C4-2B (cell line): ENCODE measurements around the gene TTLL10.
"Not testable (repeated sequence)": the region's sequence is repeated elsewhere in the genome, so short reads cannot be mapped to it uniquely, and the experiment has no call there.

Experiments used
- H3K27ac ChIP-seq: fragments of 450-650 bp; 2 replicates; pipeline ENCODE4 v1.5.1; 2017
- CTCF ChIP-seq: fragments of 450-650 bp; conservative IDR thresholded peaks from 2 replicates; pipeline ENCODE4 v1.5.1; 2017; ENCODE audit warnings: mild to moderate bottlenecking
- ZFX ChIP-seq: fragments of 450-650 bp; IDR thresholded peaks from 2 replicates; pipeline ENCODE4 v1.6.1; 2017

TTLL10 gene

DNA sequence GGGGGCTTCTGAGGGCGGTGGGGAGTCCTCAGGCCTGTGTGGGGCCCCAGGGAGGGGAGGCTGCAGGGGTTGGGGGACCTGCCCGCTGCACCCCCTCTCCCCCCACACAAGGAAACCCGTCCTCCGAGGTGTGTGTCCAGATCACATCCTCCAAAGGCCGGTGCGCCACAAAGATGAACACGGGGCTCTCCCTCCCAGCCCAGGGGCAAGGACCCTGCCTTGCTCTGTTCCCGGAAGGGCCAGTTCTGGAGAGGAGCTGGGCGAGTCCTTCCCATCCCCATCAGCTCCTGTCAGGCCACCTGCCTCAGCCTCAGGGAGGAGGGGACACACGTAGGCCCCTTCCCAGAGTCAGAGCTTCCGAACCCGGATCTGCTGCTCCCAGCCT is 2.5 kb upstream of the TTLL10 start:
- H3K27ac ChIP-seq = no peak overlapping the region
- TF ChIP-seq ZFX (no peak), CTCF (no peak)

DNA sequence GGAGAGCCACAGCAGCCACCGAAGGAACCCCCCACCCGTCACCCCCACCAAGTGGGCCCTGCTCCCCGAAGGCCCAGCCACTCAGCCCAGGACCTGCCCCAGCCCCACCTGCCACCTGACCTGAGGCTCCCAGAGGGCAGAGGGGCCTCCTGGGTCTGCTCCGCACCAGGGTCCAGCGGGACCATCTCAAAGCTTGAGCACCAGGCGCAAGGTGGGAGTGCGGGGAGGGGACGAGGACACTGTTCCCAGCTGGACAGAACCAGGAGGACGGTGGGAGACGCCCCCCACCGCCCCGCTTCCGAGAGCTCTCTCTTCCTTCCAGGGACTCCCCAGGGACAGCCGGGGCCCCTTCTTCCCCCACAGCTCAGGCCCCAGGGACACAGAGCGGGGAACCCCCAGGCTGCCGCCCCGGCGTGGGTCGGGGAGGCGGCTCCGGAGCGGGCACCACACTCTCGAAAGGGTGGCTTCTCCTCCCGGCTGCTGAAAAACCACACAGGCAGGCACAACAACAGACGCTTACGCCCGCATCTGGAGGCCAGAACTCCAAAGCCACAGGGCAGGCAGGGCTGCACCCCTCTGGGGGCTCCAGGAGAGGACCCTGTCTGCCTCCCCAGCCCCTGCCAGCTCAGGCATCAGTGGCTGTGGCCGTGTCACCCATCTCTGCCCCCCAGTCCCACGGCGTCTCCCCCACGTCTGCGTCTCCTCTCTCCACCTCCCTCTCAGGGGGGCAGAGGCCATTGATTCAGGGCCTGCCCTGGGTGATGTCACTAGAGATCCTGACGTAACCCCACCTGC is 1.9 kb upstream of the TTLL10 start:
- TF ChIP-seq ZFX (no peak), CTCF (no peak)
- no peak overlapping the region for H3K27ac ChIP-seq

DNA sequence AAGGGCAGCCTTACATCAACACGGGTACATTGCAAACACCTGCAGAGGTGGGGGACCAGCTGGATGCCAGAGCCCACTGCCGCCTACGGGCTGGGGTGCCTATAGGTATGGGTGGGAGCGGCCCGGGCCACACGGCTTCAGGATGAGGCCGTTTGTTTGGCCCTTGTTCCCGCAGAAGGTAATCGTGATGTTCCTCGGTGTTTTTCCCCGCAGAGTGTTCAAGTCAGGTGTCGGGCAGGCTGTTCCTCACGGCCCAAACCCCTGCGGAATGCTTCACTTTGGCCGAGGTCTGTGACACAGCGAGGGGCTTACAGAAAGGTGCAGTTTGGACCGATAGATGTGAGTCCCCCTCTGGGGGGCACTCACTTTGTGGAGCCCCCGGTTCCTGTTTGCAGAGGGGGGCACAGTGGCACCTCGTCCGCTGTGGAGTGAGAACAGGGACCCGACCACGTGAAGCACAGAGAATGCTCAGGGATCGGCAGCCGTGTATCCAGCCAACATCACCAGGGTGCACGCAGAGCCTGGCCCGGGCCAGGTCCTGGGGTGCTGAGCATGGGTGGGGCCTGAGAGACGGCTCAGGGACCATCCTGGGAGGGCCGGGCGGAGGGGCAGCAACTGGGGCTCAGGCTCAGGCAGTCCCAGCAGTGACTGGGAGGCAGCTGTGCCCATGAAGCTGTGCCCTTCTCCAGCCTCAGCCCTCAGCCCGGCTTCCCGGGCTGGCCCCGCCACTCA is 453 bp upstream of the TTLL10 start:
- TF ChIP-seq ZFX = no peak
- no peak for TF ChIP-seq CTCF
- H3K27ac ChIP-seq = no peak overlapping the region

DNA sequence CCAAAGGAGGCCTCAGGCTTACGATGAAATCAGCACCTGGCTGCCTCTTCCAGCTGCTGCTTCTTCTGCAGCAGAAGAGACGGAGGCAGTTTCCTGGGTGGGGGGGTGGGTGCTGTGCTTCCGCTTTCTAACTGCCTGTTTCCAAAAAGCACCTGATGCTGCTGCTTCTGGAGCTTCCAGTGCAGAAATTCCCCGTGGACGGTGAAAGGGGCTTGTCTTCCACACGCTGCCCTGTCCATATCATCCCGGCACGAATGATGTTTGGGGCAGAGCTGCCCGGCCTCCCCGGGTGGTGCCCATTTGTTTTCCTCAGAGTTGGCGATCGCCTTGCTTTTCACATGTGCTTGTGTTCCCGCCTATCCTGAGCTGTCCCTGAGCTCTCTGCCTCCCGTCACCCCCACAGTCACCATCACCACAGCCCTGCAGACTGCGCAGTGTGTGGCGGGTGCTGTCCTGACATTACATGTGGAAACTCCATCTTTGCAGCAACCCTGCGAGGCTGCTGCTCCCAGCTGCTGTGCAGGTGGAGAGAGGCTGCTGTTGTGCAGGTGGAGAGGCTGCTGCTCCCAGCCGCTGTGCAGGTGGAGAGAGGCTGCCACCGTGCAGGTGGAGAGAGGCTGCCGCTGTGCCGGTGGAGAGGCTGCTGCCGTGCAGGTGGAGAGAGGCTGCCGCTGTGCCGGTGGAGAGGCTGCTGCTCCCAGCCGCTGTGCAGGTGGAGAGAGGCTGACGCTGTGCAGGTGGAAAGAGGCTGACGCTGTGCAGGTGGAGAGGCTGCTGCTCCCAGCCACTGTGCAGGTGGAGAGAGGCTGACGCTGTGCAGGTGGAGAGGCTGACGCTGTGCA is 1.8 kb downstream of the TTLL10 start:
- H3K27ac ChIP-seq = no peak overlapping the region
- TF ChIP-seq ZFX = no peak
- TF ChIP-seq CTCF = no peak

DNA sequence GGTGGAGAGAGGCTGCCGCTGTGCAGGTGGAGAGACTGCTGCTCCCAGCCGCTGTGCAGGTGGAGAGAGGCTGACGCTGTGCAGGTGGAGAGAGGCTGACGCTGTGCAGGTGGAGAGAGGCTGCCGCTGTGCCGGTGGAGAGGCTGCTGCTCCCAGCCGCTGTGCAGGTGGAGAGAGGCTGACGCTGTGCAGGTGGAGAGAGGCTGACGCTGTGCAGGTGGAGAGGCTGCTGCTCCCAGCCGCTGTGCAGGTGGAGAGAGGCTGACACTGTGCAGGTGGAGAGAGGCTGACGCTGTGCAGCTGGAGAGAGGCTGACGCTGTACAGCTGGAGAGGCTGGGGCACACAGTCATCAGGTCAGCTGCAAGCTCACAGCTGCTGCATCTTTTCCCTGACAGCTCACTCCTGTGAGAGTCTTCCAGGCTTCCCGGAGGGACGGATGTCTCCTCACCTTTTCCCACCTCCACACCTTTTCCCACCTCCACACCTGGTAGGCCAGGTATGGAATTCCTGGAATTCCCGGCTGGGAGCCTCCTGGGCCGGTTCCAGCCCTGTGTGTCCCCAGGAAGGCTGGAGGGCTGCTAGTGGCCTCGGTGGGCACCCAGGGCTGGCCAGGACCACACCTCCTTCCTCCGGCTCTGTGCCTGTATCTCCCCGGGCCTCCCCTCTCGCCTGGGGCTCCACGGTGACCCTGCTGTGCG is 2.5 kb downstream of the TTLL10 start:
- H3K27ac ChIP-seq = not testable (repeated sequence)

GRCh38 chr1:1176931-1177330 is 3.3 kb downstream of the TTLL10 start:
- H3K27ac ChIP-seq = no peak overlapping the region
- TF ChIP-seq ZFX (no peak), CTCF (no peak)

DNA sequence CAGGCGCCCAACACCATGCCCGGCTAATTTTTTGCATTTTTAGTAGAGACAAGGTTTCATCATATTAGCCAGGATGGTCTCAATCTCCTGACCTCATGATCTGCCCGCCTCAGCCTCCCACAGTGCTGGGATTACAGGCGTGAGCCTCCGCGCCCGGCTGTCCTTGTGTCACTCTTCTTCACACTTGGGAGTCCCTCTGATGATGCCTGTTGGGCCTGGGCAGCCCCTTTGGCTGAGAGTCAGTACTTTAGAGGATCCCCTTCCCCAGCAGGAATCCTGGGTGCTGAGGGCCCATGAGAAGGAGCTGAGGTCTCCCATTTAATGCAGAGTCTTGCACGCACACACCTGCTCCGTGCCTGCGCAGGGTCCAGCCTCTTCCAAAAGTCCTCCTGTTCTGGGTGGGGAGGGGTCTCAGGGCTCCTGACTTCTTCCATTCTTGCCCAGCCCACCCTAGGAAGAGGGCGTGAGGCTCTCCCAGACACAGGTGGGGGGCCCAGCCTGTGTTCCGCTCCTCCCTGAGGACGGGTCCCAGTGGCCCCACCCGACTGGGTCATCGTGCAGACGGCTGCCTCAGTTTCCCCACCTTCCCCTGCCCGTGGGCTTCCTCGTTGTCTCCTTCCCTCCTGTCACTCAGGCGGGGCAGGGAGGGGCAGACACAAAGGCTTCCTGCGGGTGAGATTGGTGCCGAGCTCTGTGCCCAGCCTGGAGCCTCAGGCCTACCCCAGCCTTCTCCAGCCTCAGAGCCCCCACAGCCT is 3.9 kb downstream of the TTLL10 start:
- TF ChIP-seq CTCF (no peak), ZFX (no peak)
- no peak overlapping the region for H3K27ac ChIP-seq
